Head of caudate nucleus (tissue), 42 donors: ENCODE measurements around the gene DIP2C.
"Not testable (repeated sequence)": the region's sequence is repeated elsewhere in the genome, so short reads cannot be mapped to it uniquely, and the experiment has no call there.

Experiments
- DNase-seq, 42 donors: peaks; one replicate each; pipeline versions ENCODE4 v3.0.0 to v3.0.0-alpha.2; 2020 to 2021; ENCODE audit warnings: mixed read lengths in 7 of 42
- intact Hi-C: fragments of 100-400 bp; cut with DNase I; formaldehyde crosslinking; loops from one replicate; pipeline ENCODE4 v1.15.0; 2022

DIP2C gene

DNA sequence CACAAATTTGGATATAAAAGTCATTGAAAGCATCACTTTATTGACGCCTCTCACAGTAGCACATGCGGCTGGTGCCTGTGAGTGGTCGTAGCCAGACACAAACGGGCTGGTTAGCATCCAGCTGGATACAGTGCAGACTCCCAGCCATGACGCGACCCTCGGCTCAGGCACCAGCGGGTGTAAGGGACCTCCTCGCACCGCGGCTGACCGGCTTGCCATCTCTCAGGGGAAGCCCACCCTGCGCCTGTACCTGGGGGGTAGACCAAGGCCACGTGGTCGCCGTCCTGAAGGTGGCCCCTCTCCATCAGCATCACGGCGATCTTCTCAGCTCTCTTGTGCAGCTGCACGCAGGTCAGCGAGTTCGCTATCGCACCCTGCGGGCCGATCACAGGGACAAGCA is 340.4 kb downstream of the DIP2C start:
- intact Hi-C loops = no loop called here

DNA sequence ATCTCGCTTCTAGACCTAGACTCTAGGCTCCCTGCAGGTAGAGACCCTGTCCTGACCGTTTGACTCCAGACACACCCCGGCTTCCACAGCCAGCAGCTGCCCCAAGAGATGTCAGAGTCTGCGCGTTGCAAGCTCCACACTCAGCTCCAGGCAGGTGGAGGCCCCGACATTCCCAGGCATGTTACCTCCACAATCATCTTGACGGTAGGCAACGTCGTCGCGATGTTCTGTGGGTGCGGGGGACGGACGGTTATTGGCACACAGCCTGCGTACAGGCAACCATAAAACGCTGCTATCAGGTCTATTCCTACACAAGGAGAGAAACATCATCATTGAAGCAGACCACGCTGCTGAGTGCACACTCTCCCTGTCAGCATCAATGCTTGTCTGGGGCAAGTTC is 341.0 kb downstream of the DIP2C start:
- DNase-seq = peak in 5 of 42 donors; percentile 12 to 38 (median 35)
- intact Hi-C loops = no loop called here

More for the DNA sequence above, 340.4 kb downstream of the DIP2C start:
- DNase-seq = peak in 4 of 42 donors; percentile 8 to 36 (median 10)

DNA sequence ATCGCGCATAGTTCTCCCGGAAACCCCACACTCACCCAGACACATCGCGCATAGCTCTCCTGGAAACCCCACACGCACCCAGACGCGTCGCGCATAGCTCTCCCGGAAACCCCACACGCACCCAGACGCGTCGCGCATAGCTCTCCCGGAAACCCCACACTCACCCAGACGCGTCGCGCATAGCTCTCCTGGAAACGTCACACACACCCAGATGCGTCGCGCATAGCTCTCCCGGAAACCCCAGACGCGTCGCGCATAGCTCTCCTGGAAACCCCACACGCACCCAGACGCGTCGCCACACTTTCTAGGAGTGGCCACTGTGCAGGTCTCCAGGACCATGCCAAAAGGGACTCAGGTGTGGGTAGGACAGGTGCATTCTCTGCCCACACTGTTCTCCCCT is 341.7 kb downstream of the DIP2C start:
- peak in 2 of 42 donors; percentile 2 to 10 for DNase-seq
- intact Hi-C loops = not testable (repeated sequence)

DNA sequence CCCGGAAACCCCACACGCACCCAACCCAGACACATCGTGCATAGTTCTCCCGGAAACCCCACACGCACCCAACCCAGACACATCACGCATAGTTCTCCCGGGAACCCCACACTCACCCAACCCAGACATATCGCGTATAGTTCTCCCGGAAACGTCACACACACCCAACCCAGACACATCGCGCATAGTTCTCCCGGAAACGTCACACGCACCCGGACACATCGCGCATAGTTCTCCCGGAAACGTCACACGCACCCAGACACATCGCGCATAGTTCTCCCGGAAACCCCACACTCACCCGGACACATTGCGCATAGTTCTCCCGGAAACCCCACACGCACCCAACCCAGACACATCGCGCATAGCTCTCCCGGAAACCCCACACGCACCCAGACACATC is 342.3 kb downstream of the DIP2C start:
- peak in 4 of 42 donors; percentile 7 to 25 (median 9) for DNase-seq
- intact Hi-C loops = not testable (repeated sequence)

DNA sequence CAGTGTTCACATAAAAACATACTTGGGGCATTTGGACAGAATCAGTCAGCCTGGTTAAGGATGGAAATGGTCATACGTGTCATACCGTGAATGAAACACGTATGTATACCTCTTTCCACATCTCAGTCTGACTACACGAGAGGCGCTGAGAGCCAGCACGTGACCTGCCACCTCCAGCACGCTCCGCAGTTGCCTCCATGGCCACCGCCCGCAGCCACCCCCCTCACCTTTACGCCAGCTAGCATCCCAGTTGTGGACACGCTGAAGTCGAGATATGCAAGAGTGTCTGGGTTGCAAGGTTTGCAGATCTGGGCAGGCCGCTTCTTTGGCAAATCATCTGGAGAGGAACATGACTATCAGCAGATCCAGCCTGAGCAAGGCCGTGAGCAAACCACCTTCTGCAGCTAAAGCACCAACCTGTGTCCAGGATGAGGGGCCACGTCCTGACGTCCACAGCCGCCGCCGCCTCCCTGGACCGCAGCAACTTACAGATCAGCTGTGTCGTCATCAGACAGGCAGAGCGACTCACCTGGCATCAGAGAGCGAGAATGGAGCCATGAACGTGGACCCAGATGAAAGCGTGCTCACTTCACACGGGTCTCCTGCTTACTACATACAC is 344.8 kb downstream of the DIP2C start:
- intact Hi-C loops = no loop called here

DNA sequence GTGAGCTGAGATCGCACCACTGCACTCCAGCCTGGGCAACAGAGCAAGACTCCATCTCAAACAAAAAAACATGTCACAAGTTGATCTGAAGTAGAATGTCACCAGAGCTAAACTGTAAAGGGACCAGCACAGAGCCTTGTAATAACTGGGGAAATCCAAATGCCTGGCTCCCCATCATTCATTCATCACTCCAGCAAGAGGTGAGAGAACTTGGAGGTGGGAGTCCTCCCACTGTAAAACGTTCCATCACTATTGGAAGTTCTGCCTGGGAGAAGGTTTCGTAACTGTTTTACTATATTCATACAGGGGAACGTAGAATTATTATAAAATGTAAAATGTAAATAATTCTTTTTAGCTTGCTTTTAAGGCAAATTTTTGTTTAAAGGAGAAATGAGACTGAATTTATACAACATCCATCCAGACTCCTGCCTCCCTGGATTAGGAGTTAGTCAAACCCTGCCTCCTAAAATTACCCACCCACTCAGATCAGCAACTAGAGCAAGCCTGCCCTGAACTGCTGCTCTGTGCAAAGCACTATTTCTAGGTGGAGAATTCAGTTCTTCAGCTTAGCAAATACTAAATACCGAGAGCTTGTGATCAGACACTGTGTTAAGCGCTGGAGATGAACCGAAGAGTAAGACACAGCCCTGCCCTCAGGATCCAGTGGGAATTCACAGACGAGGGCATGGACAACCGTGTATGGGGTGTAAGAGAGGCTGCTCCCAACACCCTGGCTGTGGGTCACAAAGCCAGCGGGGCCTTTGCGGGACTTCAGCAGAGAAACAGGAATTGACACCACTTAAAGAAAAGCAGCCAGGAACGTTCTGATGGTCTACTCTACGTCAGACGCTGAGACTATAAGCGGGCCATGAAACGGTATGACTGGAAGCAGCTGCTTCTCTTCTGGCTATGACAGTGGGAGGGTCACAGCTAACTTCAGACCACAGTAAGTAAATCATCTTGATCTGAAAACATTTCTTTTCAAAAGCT is 345.9 kb downstream of the DIP2C start:
- peak in 14 of 42 donors; percentile 12 to 79 (median 49) for DNase-seq
- intact Hi-C loops = no loop called here

More for the DNA sequence above, 344.8 kb downstream of the DIP2C start:
- DNase-seq = peak in 6 of 42 donors; percentile 1 to 36 (median 13)

DNA sequence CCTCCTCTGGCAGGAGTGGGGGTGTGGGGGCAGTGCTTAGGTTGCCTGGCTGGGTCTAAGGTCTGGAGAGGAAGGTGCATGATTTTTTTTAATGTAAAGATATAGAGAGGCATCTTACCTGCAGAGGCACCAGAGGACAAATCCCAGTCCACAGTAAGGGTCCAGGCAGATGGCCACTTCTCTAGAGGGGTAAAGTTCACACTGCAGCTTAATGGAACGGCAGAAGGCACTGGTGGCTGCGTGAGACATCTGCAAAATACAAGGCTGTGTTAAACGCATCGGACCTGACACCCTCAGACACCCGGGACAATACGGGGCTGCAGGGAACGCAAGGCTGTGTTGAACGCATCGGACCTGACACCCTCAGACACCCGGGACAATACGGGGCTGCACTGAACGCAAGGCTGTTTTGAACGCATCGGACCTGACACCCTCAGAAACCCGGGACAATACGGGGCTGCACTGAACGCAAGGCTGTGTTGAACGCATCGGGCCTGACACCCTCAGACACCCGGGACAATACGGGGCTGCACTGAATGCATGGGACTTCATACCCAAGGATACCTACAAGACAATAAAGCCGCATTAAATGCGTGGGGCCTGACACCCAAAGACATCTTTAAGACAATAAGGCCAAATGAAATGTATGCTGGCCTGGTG is 348.3 kb downstream of the DIP2C start:
- peak in 4 of 42 donors; percentile 1 to 29 (median 16) for DNase-seq

DNA sequence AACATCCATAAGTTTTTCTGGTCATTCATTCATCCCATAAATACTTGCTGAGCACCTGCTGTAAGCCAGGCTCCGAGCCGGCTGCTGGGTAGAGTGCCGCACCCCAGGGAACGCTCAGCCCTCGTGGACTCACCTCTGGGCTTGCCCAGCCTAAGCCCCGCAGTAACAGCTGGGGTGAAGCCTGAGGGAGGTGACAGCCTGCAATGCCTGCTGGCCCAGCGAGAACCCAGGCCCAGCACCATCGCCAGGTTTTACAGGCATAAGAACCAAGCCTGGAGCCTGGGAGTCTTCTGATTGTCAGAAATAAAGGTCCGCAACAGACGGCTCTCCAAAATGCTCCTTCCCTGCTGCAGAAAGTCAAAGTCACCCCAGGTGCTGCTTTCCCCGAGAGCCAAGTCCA is 348.8 kb downstream of the DIP2C start:
- DNase-seq = peak in 3 of 42 donors; percentile 10 to 41 (median 31)
- intact Hi-C loops = no loop called here

More for the DNA sequence above, 348.3 kb downstream of the DIP2C start:
- intact Hi-C loops = no loop called here

DNA sequence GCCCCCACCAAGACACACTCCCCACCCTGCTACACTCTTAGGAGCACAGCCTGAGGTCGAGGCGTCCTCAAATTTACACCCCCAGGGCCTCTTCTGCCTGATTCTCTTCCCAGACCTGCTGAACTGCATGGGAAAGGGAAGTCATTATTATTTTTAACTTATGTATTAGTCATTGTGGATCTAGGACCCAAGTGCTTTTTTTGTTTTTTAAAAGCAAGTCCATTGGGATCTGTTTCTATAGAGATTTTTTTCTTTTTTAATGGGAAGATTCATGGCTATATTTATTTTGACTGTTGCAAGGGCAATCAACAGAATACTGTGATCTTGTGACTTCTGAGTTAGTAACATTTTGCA is 350.5 kb downstream of the DIP2C start:
- intact Hi-C loops = no loop called here
- DNase-seq = no peak

DNA sequence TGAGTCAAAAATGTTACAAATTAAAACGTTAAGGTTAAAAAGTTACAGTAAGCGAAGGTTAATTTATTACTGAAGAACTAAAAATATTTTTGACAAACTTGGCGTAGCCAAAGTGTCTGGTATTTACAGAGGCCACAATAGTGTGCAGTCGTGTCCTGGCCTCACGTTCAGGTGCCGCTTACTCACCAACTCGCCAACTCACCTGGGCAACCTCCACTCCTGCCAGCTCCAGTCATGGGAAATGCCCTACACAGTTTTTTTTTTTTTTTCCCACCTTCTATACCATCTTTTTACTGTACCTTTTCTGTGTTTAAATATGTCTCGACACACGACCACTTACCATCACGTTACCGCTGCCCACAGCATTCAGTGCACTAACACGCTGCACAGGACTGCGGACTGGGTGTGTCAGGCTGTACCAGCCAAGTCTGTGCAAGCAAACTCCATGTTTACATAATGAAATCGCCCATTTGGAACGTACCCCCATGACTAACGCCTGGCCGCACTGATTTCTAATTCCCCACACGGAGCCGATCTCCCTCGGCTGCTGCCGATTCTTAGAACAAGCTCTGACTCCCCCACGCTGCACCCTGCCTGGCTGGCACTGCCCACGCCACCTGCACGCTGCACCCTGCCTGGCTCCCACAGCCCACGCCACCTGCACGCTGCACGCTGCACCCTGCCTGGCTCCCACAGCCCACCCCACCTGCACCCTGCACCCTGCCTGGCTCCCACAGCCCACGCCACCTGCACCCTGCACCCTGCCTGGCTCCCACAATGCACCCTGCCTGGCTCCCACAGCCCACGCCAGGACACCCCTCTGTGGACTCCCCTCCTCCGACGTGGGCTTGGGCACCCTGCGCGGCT is 351.1 kb downstream of the DIP2C start:
- peak in 18 of 42 donors; percentile 28 to 76 (median 47) for DNase-seq
- intact Hi-C loops = no loop called here

DNA sequence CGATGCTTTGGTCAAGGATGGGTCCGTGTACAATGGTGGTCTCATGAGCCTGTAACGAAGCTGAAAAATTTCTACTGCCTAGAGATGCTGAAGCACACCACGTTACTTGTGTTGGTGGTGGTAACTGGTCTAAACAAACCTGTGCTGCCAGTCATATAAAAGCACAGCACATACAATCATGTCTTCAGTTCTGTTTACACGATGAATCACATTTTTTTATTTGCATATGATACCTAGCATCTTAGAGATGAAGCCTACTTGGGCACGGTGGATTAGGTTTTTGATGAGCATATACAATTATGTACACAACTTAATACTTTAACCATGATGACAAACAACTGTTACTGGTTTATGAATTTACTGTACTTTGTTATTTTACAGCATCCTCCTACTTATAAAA is 353.2 kb downstream of the DIP2C start:
- no peak for DNase-seq
- intact Hi-C loops = no loop called here

DNA sequence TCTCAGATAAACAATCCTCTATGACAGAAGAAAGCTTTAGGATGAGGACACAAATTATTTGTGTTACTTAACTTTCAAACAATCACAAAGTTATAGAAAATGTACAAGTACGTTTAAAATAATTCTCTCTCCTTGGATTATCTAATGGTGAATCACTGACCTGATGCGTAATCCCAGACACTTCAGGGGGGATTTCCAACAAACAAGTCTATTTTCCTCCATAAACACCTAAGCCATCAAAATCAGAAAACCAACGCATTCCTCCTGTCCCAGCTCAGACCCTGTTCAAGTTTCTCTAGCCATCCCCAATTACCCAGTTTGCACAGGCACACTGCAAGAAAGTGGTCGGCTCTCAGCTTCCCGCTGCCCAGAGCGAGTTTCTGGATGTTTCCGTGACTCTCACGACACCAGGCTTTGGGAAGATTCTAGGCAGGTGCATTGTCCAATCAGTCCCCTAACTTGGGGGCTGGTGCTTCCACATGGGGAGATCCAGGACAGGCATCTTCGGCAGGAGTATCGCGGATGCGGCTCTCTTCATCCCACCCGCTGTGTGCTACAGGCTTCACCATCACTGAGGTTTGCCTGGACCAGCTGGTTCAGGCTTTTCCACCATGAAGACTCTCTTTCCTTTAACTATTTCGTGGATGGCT is 354.2 kb downstream of the DIP2C start:
- DNase-seq = peak in 3 of 42 donors; percentile 7 to 22 (median 22)
- intact Hi-C loops = no loop called here

DNA sequence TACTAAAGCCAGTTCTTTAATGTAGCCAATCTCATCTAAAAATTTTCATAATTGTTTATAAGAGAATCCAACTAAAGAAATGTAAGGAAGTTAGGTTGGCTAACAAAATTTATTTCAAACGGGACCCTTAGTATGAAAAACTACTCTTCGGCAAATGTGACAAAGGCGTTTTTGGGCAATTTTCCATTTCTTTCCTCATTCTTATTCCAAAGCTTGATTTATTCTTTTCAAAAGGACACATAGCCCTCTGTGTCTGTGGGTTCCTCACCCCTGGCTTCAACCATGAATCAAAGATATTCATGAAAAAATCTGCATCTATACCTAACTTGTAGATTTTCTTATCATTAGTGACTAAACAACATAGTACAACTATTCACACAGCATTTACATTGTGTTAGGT is 358.3 kb downstream of the DIP2C start:
- peak in 2 of 42 donors; percentile 3 to 34 for DNase-seq
- intact Hi-C loops = no loop called here

DNA sequence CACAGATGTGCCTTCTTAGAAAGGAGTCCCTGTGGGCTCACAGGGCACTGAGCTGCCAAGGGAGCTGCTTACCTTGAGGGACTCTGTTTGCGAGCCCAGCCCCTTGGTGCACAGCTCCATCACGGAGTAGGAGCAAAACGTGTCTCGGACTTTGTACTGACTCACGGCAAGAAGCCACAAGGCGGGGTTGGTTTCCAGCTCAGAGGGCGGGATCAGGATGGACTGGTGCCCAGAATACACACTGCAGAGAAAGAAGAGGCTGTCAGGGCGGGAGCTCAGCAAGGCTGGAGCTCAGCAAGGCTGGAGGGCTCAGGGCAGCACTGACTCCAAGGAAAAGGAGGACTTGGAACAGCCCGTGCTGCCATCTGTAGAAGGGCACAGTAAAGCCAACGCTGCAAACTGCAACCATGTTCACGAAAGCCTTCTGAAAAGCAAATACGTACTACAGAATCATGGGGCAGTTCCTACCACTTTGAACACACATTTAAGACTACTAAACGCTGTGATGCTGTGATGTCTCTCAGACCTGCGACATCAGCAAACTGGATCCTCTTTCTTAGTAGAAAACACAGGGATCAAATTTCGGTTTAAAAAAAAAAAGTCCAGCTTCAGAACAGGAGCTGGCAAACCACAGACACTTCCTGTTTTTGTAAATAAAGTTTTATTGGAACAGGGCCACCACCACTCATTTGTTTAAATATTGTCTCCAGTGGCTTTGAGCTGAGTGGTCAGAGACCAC is 359.9 kb downstream of the DIP2C start:
- intact Hi-C loops = no loop called here
- peak; percentile 43 to 91 (median 78) for DNase-seq

DNA sequence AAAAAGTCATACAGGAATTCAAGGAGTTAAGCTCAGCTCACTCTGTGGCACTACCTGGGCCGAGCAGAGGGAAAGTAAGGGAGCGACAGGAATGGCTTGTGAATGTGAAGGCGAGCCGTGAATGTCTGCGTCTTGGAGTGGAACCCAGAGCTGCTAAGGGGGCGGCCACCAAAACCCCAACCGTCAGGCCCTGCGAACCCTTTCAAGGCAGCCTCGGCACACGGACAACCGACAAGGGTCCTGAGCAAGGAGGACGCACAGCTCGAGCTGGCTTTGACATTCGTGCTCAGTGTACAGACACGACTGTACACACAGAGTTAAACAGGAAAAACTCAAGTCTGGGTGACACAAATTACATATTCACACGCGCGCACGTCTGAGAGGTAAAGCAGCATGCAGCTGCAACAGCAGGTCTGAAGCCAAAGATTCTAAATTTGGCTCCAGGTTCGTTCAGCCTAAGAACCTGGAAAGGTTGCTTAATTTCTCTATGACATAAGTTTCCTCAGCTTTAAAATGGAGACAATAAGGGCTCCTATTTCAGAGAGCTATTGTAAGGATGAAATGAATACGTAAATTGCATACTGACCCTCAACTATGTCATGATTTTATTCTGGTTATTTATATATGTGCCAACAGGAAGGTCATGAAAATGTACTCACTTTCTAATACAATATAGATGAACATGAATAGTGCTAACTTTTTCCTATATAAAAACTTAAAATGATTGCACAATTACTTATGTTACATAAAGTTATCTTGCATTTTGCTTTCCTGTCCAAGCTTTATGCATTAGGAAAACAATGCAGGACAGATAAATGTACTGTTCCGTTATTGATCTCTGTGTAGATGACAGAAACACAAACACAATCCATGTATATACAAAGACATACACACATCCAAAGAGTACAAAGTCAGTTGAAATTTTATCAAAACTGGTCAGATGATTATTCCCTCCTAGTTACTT is 361.3 kb downstream of the DIP2C start:
- intact Hi-C loops = no loop called here
- peak in 2 of 42 donors; percentile 41 to 42 for DNase-seq

DNA sequence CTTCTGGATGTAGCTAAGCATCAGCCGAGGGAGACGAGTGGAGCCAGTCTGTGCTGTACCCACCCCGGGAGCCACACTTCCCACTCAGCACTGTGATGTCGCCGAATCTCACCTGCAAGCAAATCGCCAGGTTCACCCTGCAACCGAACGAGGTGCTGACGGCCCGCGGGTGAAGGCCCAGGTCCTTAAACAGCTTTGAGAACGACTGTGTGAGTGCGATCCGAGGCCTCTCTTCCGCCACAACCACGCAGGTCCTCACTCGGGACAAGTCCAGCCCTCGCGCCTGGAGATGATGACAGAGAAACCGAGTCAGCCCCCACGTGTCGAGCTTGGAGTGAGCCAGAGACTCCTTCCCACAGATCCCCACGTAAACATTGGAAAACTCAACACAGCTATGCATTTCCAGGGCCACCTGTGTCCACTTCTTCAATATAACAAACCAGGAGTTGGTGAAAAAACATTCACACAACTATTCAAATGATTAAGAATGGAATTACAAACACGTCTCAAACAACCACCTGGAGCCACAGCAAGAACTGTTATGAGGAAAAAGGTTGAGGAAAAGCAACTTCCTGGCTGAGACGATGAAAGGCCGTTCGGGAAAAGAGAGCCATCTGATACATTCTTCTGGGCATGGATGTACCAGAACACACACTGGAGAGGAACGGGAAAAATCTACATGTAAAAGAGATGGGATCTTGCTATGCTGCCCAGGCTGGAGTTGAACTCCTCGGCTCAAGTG is 362.4 kb downstream of the DIP2C start:
- intact Hi-C loops = no loop called here
- DNase-seq = peak in 1 of 42 donors; percentile 32
